Stimulated activated CD4-positive, alpha-beta T cell treated with anti-CD3 and anti-CD28 coated beads, Interleukin-12 subunit alpha, Interleukin-12 subunit beta, amount 100 ng/mL, for 24 hours (primary cell): ENCODE measurements around the gene CDK5RAP2.
"Not testable (repeated sequence)": the region's sequence is repeated elsewhere in the genome, so short reads cannot be mapped to it uniquely, and the experiment has no call there.

Source experiments
- DNase-seq, 2 experiments: peaks; one replicate each; pipeline ENCODE4 v3.0.0-alpha.2; 2020; ENCODE audit warnings: low read depth in 2 of 2

Gene CDK5RAP2

GRCh38 chr9:120544441-120544840 is 35.5 kb downstream of the CDK5RAP2 start:
- DNase-seq, result no peak

- DNase-seq, result no peak
Measured at GRCh38 chr9:120542701-120543490, 37.1 kb downstream of the CDK5RAP2 start.

DNA sequence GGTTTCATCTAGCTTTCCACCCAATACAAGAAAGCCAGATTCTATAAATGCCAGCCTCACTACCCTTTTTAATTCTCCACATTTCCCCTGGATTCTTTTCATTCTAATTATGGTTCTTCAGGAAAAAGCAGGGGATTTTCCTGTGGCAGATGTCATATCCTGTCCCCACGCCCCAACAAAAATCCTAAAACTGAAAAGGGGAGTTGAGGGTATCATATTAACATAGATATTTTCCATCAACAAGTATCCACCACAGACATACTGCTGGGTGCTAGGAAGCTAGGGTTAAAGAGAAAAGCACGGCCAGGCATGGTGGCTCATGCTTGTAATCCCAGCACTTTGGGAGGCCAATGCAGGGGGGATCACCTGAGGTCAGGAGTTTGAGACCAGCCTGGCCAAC is 38.0 kb downstream of the CDK5RAP2 start:
- no peak for DNase-seq

DNA sequence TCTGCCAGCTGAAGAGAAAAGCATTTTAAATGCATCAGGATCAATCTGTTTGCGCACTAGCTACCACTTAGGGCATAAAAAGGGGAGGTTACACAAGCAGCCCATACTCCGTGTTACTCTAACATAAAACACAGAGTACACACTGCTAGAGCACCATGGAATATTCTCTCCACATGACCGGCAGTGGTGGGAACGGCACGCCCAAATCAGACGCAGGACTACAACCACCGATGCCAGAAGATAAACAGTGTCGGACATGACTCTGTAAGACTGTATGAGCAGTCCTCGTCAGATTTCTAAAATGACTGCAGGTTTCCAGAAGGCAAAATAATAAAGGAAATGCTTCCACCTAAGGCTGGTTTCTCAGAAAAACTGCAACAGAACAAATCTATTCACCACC is 40.0 kb downstream of the CDK5RAP2 start:
- no peak for DNase-seq

DNA sequence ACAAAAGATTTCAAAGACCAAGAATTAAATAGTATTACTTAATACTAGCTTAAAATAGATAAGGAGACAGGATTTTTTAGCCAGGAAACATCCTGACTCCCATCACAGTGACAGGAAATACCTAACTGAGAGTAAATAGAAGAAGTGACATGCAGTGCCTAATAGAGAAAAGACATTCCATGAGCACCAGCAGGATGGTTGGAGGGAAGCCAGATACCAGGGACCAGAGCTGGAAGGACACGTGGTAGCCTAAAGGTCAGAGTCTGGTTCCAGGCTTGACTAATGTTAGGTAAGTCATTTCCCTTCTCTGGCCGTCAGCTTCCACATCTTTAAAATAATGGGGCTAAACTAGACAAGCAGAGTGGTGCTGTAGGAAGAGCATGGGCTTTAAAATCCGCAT is 41.6 kb downstream of the CDK5RAP2 start:
- no peak for DNase-seq

GRCh38 chr9:120536949-120537640 is 42.9 kb downstream of the CDK5RAP2 start:
- no peak for DNase-seq

DNA sequence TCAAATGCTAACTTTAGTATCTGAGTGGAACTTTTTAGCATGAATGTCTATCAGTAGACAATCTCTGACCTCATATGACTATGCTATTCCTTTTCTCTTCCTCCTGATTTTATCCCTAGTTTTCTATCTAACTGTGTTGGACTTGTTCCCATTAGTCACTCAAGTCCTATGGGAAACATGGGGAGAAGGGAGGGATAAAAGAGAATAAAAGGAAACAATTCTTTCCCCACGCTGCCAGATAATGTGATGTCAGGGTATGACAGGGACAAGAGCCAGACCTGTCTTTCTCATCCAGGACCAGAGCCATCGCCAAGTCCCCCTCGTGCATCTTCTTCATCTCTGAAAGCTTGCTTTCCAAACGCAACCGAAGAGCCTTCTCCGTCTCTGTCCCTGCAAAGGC is 43.9 kb downstream of the CDK5RAP2 start:
- DNase-seq, result no peak

DNA sequence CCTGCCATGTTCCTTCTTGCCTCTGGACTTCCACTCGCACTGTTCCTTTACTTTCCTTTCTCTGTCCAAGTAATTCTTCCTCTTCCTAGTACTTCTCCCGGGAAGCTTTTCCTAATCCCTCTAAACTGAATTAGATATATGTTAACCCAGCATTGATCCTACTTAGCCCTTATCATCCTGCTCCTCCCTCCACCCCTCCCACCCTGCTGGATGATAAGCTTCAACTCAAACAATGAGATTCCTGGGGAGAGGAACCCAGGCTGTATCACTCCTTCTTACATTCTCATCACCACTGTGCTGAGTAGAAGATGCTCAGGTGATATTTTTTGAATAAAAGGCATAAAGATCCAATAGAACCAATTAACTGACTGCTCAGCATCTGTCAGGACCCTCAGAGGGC is 45.7 kb downstream of the CDK5RAP2 start:
- DNase-seq, result no peak

DNA sequence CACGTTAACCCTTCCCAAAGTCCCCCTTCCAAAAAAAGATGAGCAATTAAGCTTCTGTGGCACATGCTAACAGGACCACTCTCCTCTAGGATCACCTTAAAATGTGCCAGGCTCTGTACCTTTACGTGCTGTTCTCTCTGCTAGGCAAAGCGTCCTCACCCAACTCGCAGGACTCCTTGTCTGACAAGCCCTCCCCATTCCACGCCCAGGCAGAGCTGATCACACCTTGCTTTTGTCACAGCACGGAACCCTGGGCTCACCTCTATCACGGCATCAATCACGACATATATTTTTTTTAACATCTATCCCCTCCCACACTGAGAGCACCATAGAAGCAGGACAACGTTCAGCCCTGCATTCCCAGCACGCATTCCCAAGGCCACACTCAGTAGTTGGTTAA is 47.1 kb downstream of the CDK5RAP2 start:
- no peak for DNase-seq

DNA sequence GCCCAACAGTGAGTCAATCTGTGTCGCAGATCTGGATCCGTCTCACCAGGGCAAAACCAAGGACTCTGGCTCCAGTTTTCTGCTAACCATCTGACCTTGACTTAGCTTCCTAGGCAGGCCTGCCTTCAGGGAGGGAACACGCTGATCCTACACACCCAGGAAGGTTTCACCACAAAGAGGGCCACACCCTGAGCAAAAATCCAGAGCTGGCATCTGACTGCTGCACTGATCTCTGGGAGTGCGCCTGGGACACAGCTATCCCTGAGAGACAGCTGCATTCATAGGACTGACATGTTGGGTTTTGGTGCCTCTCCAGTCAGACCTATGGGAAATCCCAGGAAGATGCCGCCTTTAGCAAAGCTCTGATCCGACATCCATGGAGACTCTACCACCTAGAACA is 47.5 kb downstream of the CDK5RAP2 start:
- DNase-seq, result no peak

GRCh38 chr9:120531683-120532300 is 48.2 kb downstream of the CDK5RAP2 start:
- DNase-seq, result no peak

- not testable (repeated sequence) for DNase-seq
Measured at GRCh38 chr9:120530220-120530832, 49.6 kb downstream of the CDK5RAP2 start.

DNA sequence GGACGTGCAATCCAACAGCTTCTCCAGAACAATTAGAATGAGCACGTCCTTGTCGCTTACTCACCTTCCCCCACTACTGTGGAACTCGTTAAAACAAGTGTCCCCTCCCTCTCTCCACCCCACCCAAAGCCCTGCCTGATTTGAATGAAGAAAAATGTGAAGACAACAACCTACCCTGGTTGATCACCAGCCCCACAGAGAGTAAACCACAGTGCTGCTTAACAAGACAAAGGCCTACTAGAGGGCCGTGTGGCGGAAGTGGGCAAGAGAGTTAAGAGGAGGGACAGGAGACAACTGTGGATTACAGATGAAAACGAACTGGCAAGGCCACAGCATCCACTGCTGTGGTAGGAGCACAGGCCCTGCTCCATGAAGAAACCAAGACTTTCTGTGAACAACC is 51.1 kb downstream of the CDK5RAP2 start:
- DNase-seq, result no peak

DNA sequence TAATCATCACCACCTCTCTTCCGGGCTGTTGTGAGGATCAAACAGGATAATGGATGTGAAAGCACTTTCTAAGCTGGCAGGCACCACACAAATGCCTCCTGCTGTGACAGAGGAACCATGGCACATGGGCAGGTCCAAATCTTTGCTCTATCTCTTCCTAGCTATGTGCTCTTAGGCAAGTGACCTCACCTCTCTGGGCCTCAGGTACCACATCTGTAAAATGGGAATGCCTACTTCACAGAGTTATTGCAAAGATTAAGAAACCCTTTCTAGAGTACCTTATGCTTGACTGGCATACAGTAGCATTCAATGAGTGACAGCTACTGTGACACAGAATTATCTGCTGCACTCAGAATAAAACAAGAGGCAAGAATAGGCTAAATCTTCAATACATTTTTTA is 51.6 kb downstream of the CDK5RAP2 start:
- DNase-seq, result no peak

DNA sequence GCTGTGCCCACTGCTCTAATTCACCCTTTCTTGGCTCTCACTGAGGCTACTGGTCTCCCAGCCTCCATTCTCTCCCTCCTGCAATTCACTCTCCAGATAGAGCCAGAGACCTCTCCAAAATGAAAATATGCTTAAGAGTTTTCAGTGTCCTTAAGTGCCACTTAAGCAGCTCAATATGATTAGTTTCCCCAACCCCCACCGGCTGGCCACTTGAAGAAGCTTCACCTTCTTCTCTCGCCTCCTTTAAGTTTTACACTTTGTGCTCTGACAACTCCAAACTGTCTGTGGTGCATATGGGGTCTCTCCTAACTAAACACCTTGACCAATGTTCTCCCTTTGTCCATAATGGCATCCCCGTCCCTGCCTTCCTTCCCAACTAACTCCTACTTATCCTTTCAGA is 53.4 kb downstream of the CDK5RAP2 start:
- DNase-seq, result no peak

GRCh38 chr9:120524863-120525262 is 55.1 kb downstream of the CDK5RAP2 start:
- DNase-seq, result no peak

- no peak for DNase-seq
Measured at GRCh38 chr9:120524038-120524437, 55.9 kb downstream of the CDK5RAP2 start.

DNA sequence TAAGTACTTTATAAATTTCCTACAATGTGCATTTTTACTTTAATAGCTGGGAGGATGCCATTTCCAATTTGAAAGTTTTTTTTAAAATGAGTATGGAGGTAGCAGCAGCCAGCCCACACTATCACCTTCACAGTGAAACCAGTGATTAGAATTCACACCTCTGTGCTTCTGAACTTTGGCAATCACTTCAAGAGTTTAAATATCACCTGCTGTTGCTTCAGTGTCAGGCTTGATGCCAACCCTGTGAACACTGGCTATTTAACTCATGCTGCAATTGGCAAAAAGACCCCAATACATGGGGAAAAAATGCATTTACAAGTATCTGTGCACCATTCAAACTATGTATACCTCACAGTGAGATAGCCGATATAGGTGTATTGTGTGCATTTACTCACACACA is 57.4 kb downstream of the CDK5RAP2 start:
- no peak for DNase-seq

DNA sequence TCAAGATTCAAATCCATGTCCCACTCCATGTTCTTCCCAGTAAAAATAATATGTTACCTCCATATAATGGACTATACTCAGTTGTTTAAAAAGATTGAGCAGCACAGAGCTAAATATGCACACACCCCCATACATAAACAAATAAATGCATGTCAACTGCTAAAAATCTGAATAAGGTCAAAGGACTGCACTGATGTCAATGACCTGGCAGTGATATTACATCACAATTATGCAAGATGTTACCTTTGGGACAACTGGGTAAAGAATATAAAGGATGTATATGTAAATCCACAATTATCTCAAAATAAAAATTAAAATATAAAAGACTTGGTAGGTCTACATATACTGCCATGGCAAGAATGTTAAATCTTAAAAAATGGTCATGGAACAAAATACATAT is 57.9 kb downstream of the CDK5RAP2 start:
- DNase-seq, result no peak

DNA sequence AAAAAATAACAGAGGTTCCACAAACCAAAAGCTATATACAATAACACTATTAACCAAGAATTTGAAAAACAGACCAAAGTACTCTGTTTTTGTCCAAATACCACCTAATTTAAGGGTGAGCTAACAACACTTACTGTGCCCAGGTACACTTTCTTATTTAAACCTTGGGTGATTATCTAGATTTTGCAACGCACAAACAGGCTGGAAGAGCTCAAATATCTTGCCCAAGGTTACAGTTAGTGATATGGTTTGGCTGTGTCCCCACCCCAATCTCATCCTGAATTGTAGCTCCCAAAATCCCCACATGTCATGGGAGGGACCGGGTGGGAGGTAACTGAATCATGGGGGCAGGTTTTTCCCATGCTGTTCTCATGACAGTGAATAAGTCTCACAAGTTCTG is 58.9 kb downstream of the CDK5RAP2 start:
- no peak for DNase-seq

- not testable (repeated sequence) for DNase-seq
Measured at GRCh38 chr9:120515996-120516395, 64.0 kb downstream of the CDK5RAP2 start.

- not testable (repeated sequence) for DNase-seq
Measured at GRCh38 chr9:120515481-120515880, 64.5 kb downstream of the CDK5RAP2 start.

GRCh38 chr9:120514405-120514804 is 65.6 kb downstream of the CDK5RAP2 start:
- DNase-seq, result no peak
